Ovary (tissue), 9 donors: ENCODE data around the gene DGKG. TPM values are rescaled to one million over a fixed set of nuclear protein-coding genes. Genes with fewer than 3 reads are reported as not detected.

ENCODE experiments used
- DNase-seq, 5 donors: peaks; one replicate each; pipeline ENCODE4 v3.0.0-alpha.2; 2019 to 2020
- H3K27ac ChIP-seq, 2 donors: fragments of 200-600 bp; one replicate each; pipeline versions ENCODE4 v1.5.1 to v1.8.0; 2019 to 2022
- H3K27me3 ChIP-seq: fragments of 200-600 bp; one replicate; pipeline ENCODE4 v1.8.0; 2022
- H3K36me3 ChIP-seq: fragments of 200-600 bp; sonication (generic); one replicate; pipeline ENCODE4 v1.5.1; 2019
- H3K4me1 ChIP-seq: one replicate; pipeline ENCODE4 v1.8.1; 2013; ENCODE audit warnings: mild to moderate bottlenecking, moderate library complexity; ENCODE audit not compliant: insufficient read depth
- H3K4me3 ChIP-seq: fragments of 200-600 bp; sonication (generic); one replicate; pipeline ENCODE4 v1.5.1; 2017
- H3K9me3 ChIP-seq, 2 donors: fragments of 200-600 bp in 1 of 2; sonication (generic) in 1 of 2; one replicate each; pipeline versions ENCODE4 v1.5.1 to v1.8.1; 2013 to 2019; ENCODE audit warnings: mild to moderate bottlenecking in 1 of 2, moderate library complexity in 1 of 2
- CTCF ChIP-seq, 3 donors: fragments of 450-650 bp in 2 of 3; fragments of 200-600 bp in 1 of 3; IDR thresholded peaks; one replicate each; pipeline versions ENCODE4 v1.5.1 to v1.8.0; 2016 to 2022; ENCODE audit warnings: antibody characterized with exemption in 3 of 3, mild to moderate bottlenecking in 1 of 3
- EP300 ChIP-seq: sonication (generic); formaldehyde crosslinking; IDR thresholded peaks from one replicate; pipeline ENCODE4 v1.6.1; 2017; ENCODE audit warnings: antibody characterized with exemption
- POLR2A ChIP-seq: fragments of 450-650 bp; IDR thresholded peaks from one replicate; pipeline ENCODE4 v1.6.1; 2017; ENCODE audit warnings: antibody characterized with exemption, mild to moderate bottlenecking, moderate library complexity
- WGBS, 3 donors: extraction: QIAGEN DNeasy Blood & Tissue Kit in 1 of 3; methylation state at CpG; one replicate each; pipeline versions ENCODE4 v1.1.5 to v1.1.7; 2013 to 2017; 5-methylcytosine and 5-hydroxymethylcytosine counted together
- intact Hi-C, 4 donors: fragments of 100-400 bp; cut with DNase I; formaldehyde crosslinking; loops; one replicate each; pipeline versions ENCODE4 v1.11.0 to v1.15.1; 2022 to 2023
- polyA plus RNA-seq, 2 donors: library from polyadenylated mRNA; stranded (reverse); fragments of 200-250 nt in 1 of 2; fragments of 350-450 nt in 1 of 2; fragmentation: Illumina TruSeq in 1 of 2; extraction: RNeasy Lipid Tissue Mini Kit (QIAGEN cat#74804) in 1 of 2; gene quantifications; one replicate each; pipeline ENCODE4 v1.2.3, GENCODE V29; 2013 to 2014
- total RNA-seq, 7 donors: library from RNA; depleted of rRNA in 2 of 7; stranded (reverse); fragments of >200 nt in 2 of 7; fragmentation: NEBNext Ultra II Directional in 3 of 7; extraction: Animal tissue kit (Norgen Biotek cat#: 25700) in 3 of 7; gene quantifications; one replicate each; pipeline versions ENCODE4 v1.1.0 to v1.2.4, GENCODE V29; 2016 to 2023
- donor health status: DM: no; HTN: no; CAD: no; lungs with moderate emphysema.
- donor health status: DM: no; HTN: no; CAD: no.
- donor health status: Bipolar disorder and iron deficiency.
- donor health status: DM: yes; HTN: yes; CAD: no.
- donor health status: DM: no; HTN: no; CAD: no.
- donor health status: DM: yes; HTN: yes; CAD: no.

The DGKG gene
- total and polyA plus RNA-seq, 9 donors, result 1.0 to 7.0 (median 4.1) TPM

GRCh38 chr3:186359078-186359477 is 3.0 kb downstream of the DGKG start:
- intact Hi-C loops, result no loop called here
- H3K4me1 ChIP-seq, result no peaks in the 10 kb centered on the region
- no peak overlapping the region for H3K27ac ChIP-seq
- WGBS, 3 donors, result 41 to 51% (median 48%) methylated on average over 3 of the region's 3 CpGs
- no peaks in the 10 kb centered on the region for H3K36me3 ChIP-seq
- H3K27me3 ChIP-seq, result no peaks in the 10 kb centered on the region
- H3K4me3 ChIP-seq, result no peak overlapping the region
- TF ChIP-seq POLR2A, result no peak
- TF ChIP-seq CTCF (IDR thresholded peaks at IDR 0.05), result no peak
- no peak for TF ChIP-seq EP300
- no peak for DNase-seq
- no peaks in the 10 kb centered on the region for H3K9me3 ChIP-seq

GRCh38 chr3:186356152-186356551 is 5.9 kb downstream of the DGKG start:
- WGBS, 3 donors, result 73 to 82% (median 74%) methylated on average over 5 of the region's 5 CpGs
- Histone ChIP-seq H3K4me1 (no peaks in the 10 kb centered on the region), H3K27me3 (no peaks in the 10 kb centered on the region), H3K4me3 (no peak overlapping the region), H3K36me3 (no peaks in the 10 kb centered on the region), H3K9me3 (no peaks in the 10 kb centered on the region), H3K27ac (no peak overlapping the region)
- DNase-seq, result no peak
- intact Hi-C loops, result no loop called here
- no peak for TF ChIP-seq EP300
- no peak for TF ChIP-seq CTCF (IDR thresholded peaks at IDR 0.05)
- TF ChIP-seq POLR2A, result no peak

- TF ChIP-seq CTCF (IDR thresholded peaks at IDR 0.05) (no peak), EP300 (no peak), POLR2A (no peak)
- DNase-seq, result no peak
- intact Hi-C loops, result no loop called here
- Histone ChIP-seq H3K4me1 (no peaks in the 10 kb centered on the region), H3K4me3 (no peak overlapping the region), H3K27ac (no peak overlapping the region), H3K36me3 (no peaks in the 10 kb centered on the region), H3K27me3 (no peaks in the 10 kb centered on the region), H3K9me3 (no peaks in the 10 kb centered on the region)
- 17 to 37% (median 29%) methylated on average over 5 of the region's 5 CpGs for WGBS, 3 donors
These were observed 7.9 kb downstream of the DGKG start for GRCh38 chr3:186354100-186354499.

- no peaks in the 10 kb centered on the region for H3K36me3 ChIP-seq
- H3K4me3 ChIP-seq, result no peak overlapping the region
- H3K9me3 ChIP-seq, result no peaks in the 10 kb centered on the region
- WGBS, 3 donors, result 69 to 78% (median 71%) methylated on average over 4 of the region's 4 CpGs
- H3K4me1 ChIP-seq, result no peaks in the 10 kb centered on the region
- TF ChIP-seq POLR2A (no peak), CTCF (IDR thresholded peaks at IDR 0.05) (no peak), EP300 (no peak)
- H3K27ac ChIP-seq, result no peak overlapping the region
- DNase-seq, result no peak
- no peaks in the 10 kb centered on the region for H3K27me3 ChIP-seq
- intact Hi-C loops, result no loop called here
These were observed 9.7 kb downstream of the DGKG start for GRCh38 chr3:186352369-186352768.

- TF ChIP-seq EP300 (no peak), CTCF (IDR thresholded peaks at IDR 0.05) (no peak), POLR2A (no peak)
- H3K4me3 ChIP-seq, result no peak overlapping the region
- no peaks in the 10 kb centered on the region for H3K4me1 ChIP-seq
- no peaks in the 10 kb centered on the region for H3K36me3 ChIP-seq
- intact Hi-C loops, result no loop called here
- H3K27me3 ChIP-seq, result no peaks in the 10 kb centered on the region
- no peak for DNase-seq
- H3K9me3 ChIP-seq, result no peaks in the 10 kb centered on the region
- 74 to 86% (median 79%) methylated on average over 5 of the region's 5 CpGs for WGBS, 3 donors
- no peak overlapping the region for H3K27ac ChIP-seq
These were observed 19.8 kb downstream of the DGKG start for GRCh38 chr3:186342197-186342596.
